Activated CD4-positive, alpha-beta T cell treated with anti-CD3 and anti-CD28 coated beads, Interleukin-2, amount 10 ng/mL, durations not matched to agents 24 days and 14 days (primary cell): ENCODE results near the gene DNAH8. TPM values are rescaled to one million over a fixed set of nuclear protein-coding genes. Genes with fewer than 3 reads are reported as not detected.

Source experiments
- DNase-seq: peaks from one replicate; pipeline ENCODE4 v3.0.0; 2022
- H3K27ac Mint-ChIP-seq: one replicate; pipeline ENCODE4 v1.8.0; 2022; ENCODE audit warnings: mild to moderate bottlenecking, mixed read lengths
- H3K27me3 Mint-ChIP-seq: one replicate; pipeline ENCODE4 v1.8.0; 2022; ENCODE audit warnings: mixed read lengths
- H3K36me3 Mint-ChIP-seq: one replicate; pipeline ENCODE4 v1.8.0; 2022; ENCODE audit warnings: low read depth, mild to moderate bottlenecking, mixed read lengths
- H3K4me1 Mint-ChIP-seq: one replicate; pipeline ENCODE4 v1.8.0; 2021; ENCODE audit warnings: mixed read lengths
- H3K4me3 Mint-ChIP-seq: one replicate; pipeline ENCODE4 v1.8.0; 2022; ENCODE audit warnings: mild to moderate bottlenecking, moderate library complexity, mixed read lengths
- H3K9me3 Mint-ChIP-seq: one replicate; pipeline ENCODE4 v1.8.0; 2021; ENCODE audit warnings: mixed read lengths
- intact Hi-C: fragments of 100-400 bp; cut with micrococcal nuclease; formaldehyde crosslinking; loops from one replicate; pipeline ENCODE4 v1.15.1; 2023
- total RNA-seq: library from RNA; stranded (reverse); gene quantifications from 2 replicates; pipeline ENCODE4 v1.2.3, GENCODE V29; 2022

Gene DNAH8
- total RNA-seq, 1 donor from 2014 or later = not detected

DNA sequence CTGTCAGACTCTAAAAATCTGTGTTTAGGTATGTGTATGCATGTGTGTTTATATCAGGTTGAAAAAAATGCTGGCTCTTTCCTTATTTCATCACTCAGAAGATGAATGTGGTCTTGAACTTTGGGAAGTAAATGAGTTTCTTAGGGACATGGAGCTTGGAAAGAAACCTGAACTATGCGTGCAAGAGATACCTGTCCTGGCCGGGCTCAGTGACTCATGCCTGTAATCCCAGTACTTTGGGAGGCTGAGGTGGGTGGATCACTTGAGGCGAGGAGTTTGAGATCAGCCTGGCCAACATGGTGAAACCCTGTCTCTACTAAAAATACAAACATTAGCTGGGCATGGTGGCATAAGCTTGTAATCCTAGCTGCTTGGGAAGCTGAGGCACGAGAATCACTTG lies 329.1 kb downstream of the DNAH8 start:
- H3K4me3 Mint-ChIP-seq = no peak overlapping the region
- no peaks in the 10 kb centered on the region for H3K9me3 Mint-ChIP-seq
- intact Hi-C loops = no loop called here
- H3K36me3 Mint-ChIP-seq = no peaks in the 10 kb centered on the region
- peaks cover 1% of the 10 kb centered on the region for H3K4me1 Mint-ChIP-seq
- no peak overlapping the region for H3K27ac Mint-ChIP-seq
- peaks cover 27% of the 10 kb centered on the region for H3K27me3 Mint-ChIP-seq
- no peak for DNase-seq

- H3K9me3 Mint-ChIP-seq = no peaks in the 10 kb centered on the region
- intact Hi-C loops = no loop called here
- no peak overlapping the region for H3K27ac Mint-ChIP-seq
- H3K27me3 Mint-ChIP-seq = peaks cover 39% of the 10 kb centered on the region
- DNase-seq = no peak
- H3K4me3 Mint-ChIP-seq = no peak overlapping the region
- peaks cover 17% of the 10 kb centered on the region for H3K4me1 Mint-ChIP-seq
- H3K36me3 Mint-ChIP-seq = no peaks in the 10 kb centered on the region
Observed at GRCh38 chr6:39047434-39048327, 332.6 kb downstream of the DNAH8 start.

DNA sequence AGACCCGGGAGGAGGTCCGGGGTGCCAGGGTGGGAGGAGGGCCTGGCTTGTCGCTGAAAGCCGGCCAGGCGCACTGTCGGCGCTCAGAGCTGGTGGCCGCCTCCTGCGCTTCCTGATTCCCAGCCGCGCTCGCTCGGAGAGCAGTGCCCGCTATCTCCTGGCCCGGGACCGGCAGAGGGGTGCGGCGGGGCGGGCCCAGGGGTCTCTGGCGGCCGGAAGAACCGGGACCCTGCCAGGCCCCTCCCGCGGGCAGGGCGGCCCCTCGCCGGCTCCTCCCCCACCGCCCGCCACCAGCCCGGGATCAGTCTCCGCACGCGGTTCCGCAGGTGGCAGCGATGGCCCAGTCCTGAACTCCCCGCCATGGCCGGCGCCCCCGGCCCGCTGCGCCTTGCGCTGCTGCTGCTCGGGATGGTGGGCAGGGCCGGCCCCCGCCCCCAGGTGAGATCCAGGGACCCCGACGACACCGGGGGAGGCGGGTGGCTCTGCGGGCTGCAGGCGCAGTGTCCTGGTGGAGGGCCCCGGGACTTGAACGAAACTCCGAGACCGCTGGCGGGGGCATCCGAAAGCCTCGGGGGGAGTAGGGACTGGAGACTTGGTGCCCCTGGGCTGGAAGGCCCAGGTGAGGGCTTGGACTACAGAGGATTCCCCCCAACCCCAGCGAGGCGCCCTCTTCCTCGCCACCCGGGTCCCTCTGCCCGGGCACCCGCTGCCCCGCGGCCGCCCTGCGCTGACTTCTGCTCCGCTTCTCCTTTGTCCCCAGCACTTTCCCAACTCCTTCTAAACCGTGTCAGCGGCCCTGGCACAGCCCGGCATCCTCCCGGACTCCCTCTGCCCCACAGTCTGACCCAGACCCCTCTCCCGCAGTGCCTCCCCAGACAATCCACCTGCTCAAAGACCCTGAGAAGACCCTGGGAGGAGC lies 333.6 kb downstream of the DNAH8 start, which contains the start of gene GLP1R:
TSS of gene GLP1R (plus strand) at position 301 of the 919 bp plus-strand sequence. CDS start at position 361, 60 bp downstream.
- Mint-ChIP-seq H3K36me3 (no peaks in the 10 kb centered on the region), H3K9me3 (no peaks in the 10 kb centered on the region), H3K27ac (peak within 1 kb of the TSS; percentile 17), H3K4me3 (peak within 1 kb of the TSS; percentile 48), H3K4me1 (peaks cover 17% of the 10 kb centered on the region), H3K27me3 (peaks cover 42% of the 10 kb centered on the region)
- intact Hi-C loops = no loop called here
- peak; percentile 58 for DNase-seq

- intact Hi-C loops = no loop called here
- no peaks in the 10 kb centered on the region for H3K9me3 Mint-ChIP-seq
- H3K4me3 Mint-ChIP-seq = no peak overlapping the region
- no peaks in the 10 kb centered on the region for H3K36me3 Mint-ChIP-seq
- peaks cover 17% of the 10 kb centered on the region for H3K4me1 Mint-ChIP-seq
- no peak for DNase-seq
- H3K27ac Mint-ChIP-seq = no peak overlapping the region
- H3K27me3 Mint-ChIP-seq = peaks cover 42% of the 10 kb centered on the region
Observed at GRCh38 chr6:39049575-39050283, 334.6 kb downstream of the DNAH8 start.

- no peaks in the 10 kb centered on the region for H3K9me3 Mint-ChIP-seq
- H3K4me3 Mint-ChIP-seq = no peak overlapping the region
- intact Hi-C loops = no loop called here
- peaks cover 40% of the 10 kb centered on the region for H3K27me3 Mint-ChIP-seq
- DNase-seq = no peak
- peaks cover 17% of the 10 kb centered on the region for H3K4me1 Mint-ChIP-seq
- H3K36me3 Mint-ChIP-seq = no peaks in the 10 kb centered on the region
- no peak overlapping the region for H3K27ac Mint-ChIP-seq
Observed at GRCh38 chr6:39050453-39051112, 335.5 kb downstream of the DNAH8 start.

GRCh38 chr6:39051399-39052122 lies 336.4 kb downstream of the DNAH8 start:
- H3K4me3 Mint-ChIP-seq = no peak overlapping the region
- H3K4me1 Mint-ChIP-seq = peaks cover 17% of the 10 kb centered on the region
- no peaks in the 10 kb centered on the region for H3K36me3 Mint-ChIP-seq
- H3K9me3 Mint-ChIP-seq = no peaks in the 10 kb centered on the region
- intact Hi-C loops = no loop called here
- H3K27me3 Mint-ChIP-seq = peaks cover 42% of the 10 kb centered on the region
- H3K27ac Mint-ChIP-seq = no peak overlapping the region
- no peak for DNase-seq

DNA sequence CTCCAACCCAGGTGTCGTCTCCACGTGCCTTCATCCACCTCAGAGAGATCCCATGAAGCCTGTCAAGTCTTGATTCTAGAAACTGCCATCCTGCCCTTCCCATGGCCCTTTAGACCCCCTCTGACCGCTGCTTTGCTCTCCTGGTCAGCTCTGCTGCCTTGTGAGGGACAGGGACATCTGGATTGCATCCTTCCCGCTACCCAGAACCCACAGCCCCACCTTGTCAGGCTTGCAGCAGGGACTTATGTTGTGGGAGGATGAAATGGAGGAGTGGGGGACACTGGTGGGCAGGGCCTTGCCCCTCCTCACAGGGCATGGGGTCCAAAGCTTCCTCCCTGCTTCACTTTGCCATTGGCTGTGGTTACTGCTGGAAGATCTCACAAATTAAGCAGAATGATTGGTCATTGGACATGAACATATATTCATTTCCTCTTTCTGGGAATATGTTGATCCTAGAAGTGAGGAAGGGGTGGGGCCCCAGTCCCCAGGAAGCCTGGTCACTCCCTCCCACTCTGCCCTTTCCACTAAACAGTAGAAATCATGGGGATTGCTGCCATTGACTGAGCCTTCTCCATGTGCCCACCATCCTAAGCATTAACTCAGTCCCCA lies 338.0 kb downstream of the DNAH8 start:
- Mint-ChIP-seq H3K4me1 (peaks cover 17% of the 10 kb centered on the region), H3K27ac (no peak overlapping the region), H3K9me3 (no peaks in the 10 kb centered on the region), H3K4me3 (no peak overlapping the region), H3K27me3 (peaks cover 28% of the 10 kb centered on the region), H3K36me3 (no peaks in the 10 kb centered on the region)
- DNase-seq = no peak
- intact Hi-C loops = no loop called here

- DNase-seq = no peak
- H3K27ac Mint-ChIP-seq = no peak overlapping the region
- H3K4me1 Mint-ChIP-seq = peaks cover 17% of the 10 kb centered on the region
- H3K36me3 Mint-ChIP-seq = no peaks in the 10 kb centered on the region
- H3K9me3 Mint-ChIP-seq = no peaks in the 10 kb centered on the region
- intact Hi-C loops = no loop called here
- H3K27me3 Mint-ChIP-seq = peaks cover 29% of the 10 kb centered on the region
- H3K4me3 Mint-ChIP-seq = no peak overlapping the region
Observed at GRCh38 chr6:39053854-39054576, 338.9 kb downstream of the DNAH8 start.

DNA sequence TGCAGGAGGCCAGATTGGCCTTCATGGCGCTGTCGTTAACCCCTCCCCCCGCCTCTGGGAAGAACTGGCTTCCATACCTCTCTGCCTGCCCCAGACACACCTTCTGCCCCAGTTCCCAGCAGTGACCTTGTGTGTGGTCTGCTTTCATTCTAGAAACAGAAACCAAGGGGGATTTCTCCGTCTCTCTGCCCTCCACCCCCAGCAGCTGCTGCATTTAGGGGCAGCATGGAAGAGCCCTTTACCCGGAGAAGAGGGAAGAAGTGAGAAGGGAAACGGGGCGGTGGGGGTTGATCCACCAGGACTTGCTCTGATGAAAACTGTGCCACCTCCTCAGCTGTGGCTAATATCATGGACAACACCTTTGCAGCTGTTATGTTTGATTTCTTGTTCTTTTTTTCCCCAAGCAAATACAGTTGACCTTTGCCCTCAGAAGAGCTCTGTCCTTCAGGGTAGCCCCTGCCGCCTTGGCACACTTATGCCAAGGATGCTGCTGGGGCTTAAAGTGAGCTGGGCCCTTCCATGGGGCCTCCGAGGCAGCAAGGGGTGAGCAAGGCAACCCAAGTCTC lies 339.5 kb downstream of the DNAH8 start:
- peaks cover 15% of the 10 kb centered on the region for H3K4me1 Mint-ChIP-seq
- DNase-seq = no peak
- intact Hi-C loops = no loop called here
- H3K27ac Mint-ChIP-seq = no peak overlapping the region
- H3K27me3 Mint-ChIP-seq = peaks cover 22% of the 10 kb centered on the region
- H3K4me3 Mint-ChIP-seq = no peak overlapping the region
- H3K9me3 Mint-ChIP-seq = no peaks in the 10 kb centered on the region
- H3K36me3 Mint-ChIP-seq = no peaks in the 10 kb centered on the region

- DNase-seq = no peak
- H3K4me1 Mint-ChIP-seq = peaks cover 11% of the 10 kb centered on the region
- no peak overlapping the region for H3K27ac Mint-ChIP-seq
- no peaks in the 10 kb centered on the region for H3K9me3 Mint-ChIP-seq
- intact Hi-C loops = no loop called here
- no peaks in the 10 kb centered on the region for H3K36me3 Mint-ChIP-seq
- H3K27me3 Mint-ChIP-seq = peaks cover 21% of the 10 kb centered on the region
- H3K4me3 Mint-ChIP-seq = no peak overlapping the region
Observed at GRCh38 chr6:39055661-39056060, 340.6 kb downstream of the DNAH8 start.

DNA sequence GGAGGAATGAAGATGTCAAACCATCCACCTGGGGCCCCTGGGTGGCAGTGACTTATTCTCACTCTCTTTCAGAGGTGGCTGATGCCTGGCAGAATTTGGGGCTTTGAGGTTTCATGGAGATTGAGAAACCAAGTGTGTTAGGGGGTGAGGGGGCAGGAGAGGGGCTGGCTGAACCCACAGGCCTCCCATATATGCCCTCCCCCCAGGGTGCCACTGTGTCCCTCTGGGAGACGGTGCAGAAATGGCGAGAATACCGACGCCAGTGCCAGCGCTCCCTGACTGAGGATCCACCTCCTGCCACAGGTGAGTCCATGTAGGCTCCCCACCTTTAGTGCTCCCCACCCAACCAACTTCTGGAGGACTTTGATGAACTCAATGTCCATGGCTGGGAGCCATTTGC lies 341.1 kb downstream of the DNAH8 start:
- intact Hi-C loops = no loop called here
- H3K27me3 Mint-ChIP-seq = peaks cover 25% of the 10 kb centered on the region
- H3K36me3 Mint-ChIP-seq = no peaks in the 10 kb centered on the region

DNA sequence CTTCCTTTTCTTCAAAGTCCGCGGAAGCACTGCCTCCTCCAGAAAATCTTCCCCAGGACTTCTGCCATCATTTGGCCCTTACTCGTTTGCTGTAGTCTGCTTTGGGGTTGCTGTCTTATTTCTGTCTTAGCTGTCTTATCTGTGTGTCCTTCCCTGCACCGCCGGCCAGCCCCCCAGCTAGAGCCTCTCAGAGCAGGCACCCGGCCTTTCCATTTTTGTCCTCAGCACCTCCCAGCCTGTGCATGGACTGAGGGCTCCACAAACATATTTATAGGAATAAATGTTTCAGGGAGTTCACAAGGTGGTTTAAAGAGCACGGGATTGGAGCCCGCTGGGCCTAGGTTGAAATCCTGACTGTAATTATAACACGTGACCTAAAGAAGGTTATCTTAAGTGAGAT lies 341.6 kb downstream of the DNAH8 start:
- H3K36me3 Mint-ChIP-seq = no peaks in the 10 kb centered on the region
- peaks cover 4% of the 10 kb centered on the region for H3K4me1 Mint-ChIP-seq
- no peak overlapping the region for H3K27ac Mint-ChIP-seq
- no peak for DNase-seq
- H3K4me3 Mint-ChIP-seq = no peak overlapping the region
- peaks cover 24% of the 10 kb centered on the region for H3K27me3 Mint-ChIP-seq
- intact Hi-C loops = no loop called here
- H3K9me3 Mint-ChIP-seq = no peaks in the 10 kb centered on the region

More for the DNA sequence above, 341.1 kb downstream of the DNAH8 start:
- no peak overlapping the region for H3K27ac Mint-ChIP-seq
- no peaks in the 10 kb centered on the region for H3K9me3 Mint-ChIP-seq
- H3K4me3 Mint-ChIP-seq = no peak overlapping the region
- DNase-seq = no peak
- H3K4me1 Mint-ChIP-seq = peaks cover 7% of the 10 kb centered on the region
